Cardiac fibroblast (primary cell): ENCODE results near the gene RTP5.
"Not testable (repeated sequence)": the region's sequence is repeated elsewhere in the genome, so short reads cannot be mapped to it uniquely, and the experiment has no call there.

Source experiments
- DNase-seq, 2 donors: peaks; one replicate each; pipeline versions ENCODE4 v3.0.0 to v3.0.0-alpha.2; 2010; ENCODE audit warnings: low read depth in 2 of 2
- H3K4me3 ChIP-seq, 2 donors: replicated peaks in 1 of 2; 1 replicate in 1 of 2; 2 replicates in 1 of 2; pipeline ENCODE4 v1.5.1; 2011; ENCODE audit warnings: low read depth in 2 of 2, low read length in 2 of 2, mild to moderate bottlenecking in 2 of 2, moderate library complexity in 1 of 2
- CTCF ChIP-seq: IDR thresholded peaks from one replicate; pipeline ENCODE4 v1.5.1; 2011; ENCODE audit warnings: low read depth, mild to moderate bottlenecking, low read length, inconsistent platforms

RTP5 gene

GRCh38 chr2:241874277-241874925, 4.9 kb downstream of the RTP5 start:
- no peak for DNase-seq
- no peak overlapping the region for H3K4me3 ChIP-seq
- TF ChIP-seq CTCF, result no peak

GRCh38 chr2:241875754-241876527, 6.4 kb downstream of the RTP5 start:
- TF ChIP-seq CTCF, result peak; percentile 34
- not testable (repeated sequence) for H3K4me3 ChIP-seq
- DNase-seq, result peak in 1 of 2 donors; percentile 57

- H3K4me3 ChIP-seq, result no peak overlapping the region
- no peak for DNase-seq
- no peak for TF ChIP-seq CTCF
Measured at GRCh38 chr2:241876528-241877196, 7.1 kb downstream of the RTP5 start.

- no peak for DNase-seq
- TF ChIP-seq CTCF, result no peak
- H3K4me3 ChIP-seq, result no peak overlapping the region
Measured at GRCh38 chr2:241877197-241877685, 7.7 kb downstream of the RTP5 start.

GRCh38 chr2:241877989-241878970, 8.8 kb downstream of the RTP5 start:
- TF ChIP-seq CTCF, result peak; percentile 73
- no peak overlapping the region for H3K4me3 ChIP-seq
- peak; percentile 72 to 80 for DNase-seq

GRCh38 chr2:241879326-241879725, 9.8 kb downstream of the RTP5 start:
- DNase-seq, result no peak
- TF ChIP-seq CTCF, result no peak
- H3K4me3 ChIP-seq, result no peak overlapping the region
